ENCODE results near the gene LAIR2. TPM values are rescaled to one million over a fixed set of nuclear protein-coding genes. Genes with fewer than 3 reads are reported as not detected.

The LAIR2 gene
- total RNA-seq, 1 experiment from 2014 or later, result not detected

GRCh38 chr19:54552913-54553310 is 50.3 kb downstream of the LAIR2 start:
- no TSS peak for BruUV-seq (replicated peaks)
- H3K9me2 ChIP-seq (ENCODE audit: insufficient read depth), result no peaks in the 10 kb centered on the region
- CTCF ChIA-PET, result no interaction called here
- no peaks in the 10 kb centered on the region for H3K9me3 ChIP-seq (ENCODE audit: control insufficient read depth in 1 of 2, insufficient read depth in 1 of 2, low read depth in 1 of 2, low read length in 2 of 2)
- H2AFZ ChIP-seq (ENCODE audit: low read depth, low read length, poor library complexity, severe bottlenecking), result no peak overlapping the region
- intact Hi-C loops (cut with micrococcal nuclease), result no loop called here
- DNase-seq (ENCODE audit: low read depth, low spot score), result no peak
- H3K4me1 ChIP-seq (ENCODE audit: control insufficient read depth in 1 of 2, insufficient read depth in 2 of 2, low read length in 2 of 2), result no peaks in the 10 kb centered on the region
- H3K36me3 ChIP-seq (ENCODE audit: control insufficient read depth in 1 of 2, insufficient read depth in 2 of 2, low read length in 2 of 2), result no peaks in the 10 kb centered on the region
- TF ChIP-seq SP1 (IDR thresholded peaks at IDR 0.05; ENCODE audit: low read depth) (no peak), CTCF (IDR thresholded peaks at IDR 0.05 in 2 of 3, conservative IDR thresholded peaks at IDR 0.05 in 1 of 3; ENCODE audit: borderline replicate concordance in 1 of 3, insufficient read depth in 1 of 3, low read depth in 2 of 3, low read length in 2 of 3) (no peak), CBX3 (IDR thresholded peaks at IDR 0.05; ENCODE audit: low read depth) (no peak), ZBTB33 (IDR thresholded peaks at IDR 0.05; ENCODE audit: extremely low read depth, insufficient replicate concordance, low read length) (no peak), CEBPB (IDR thresholded peaks at IDR 0.05; ENCODE audit: low read depth) (no peak), FOSL1 (IDR thresholded peaks at IDR 0.05; ENCODE audit: low read depth) (no peak), EZH2phosphoT487 (IDR thresholded peaks at IDR 0.05; ENCODE audit: borderline replicate concordance) (no peak), RAD21 (IDR thresholded peaks at IDR 0.05; ENCODE audit: low read depth) (no peak), ELF1 (IDR thresholded peaks at IDR 0.05; ENCODE audit: borderline replicate concordance, low read depth) (no peak), YY1 (IDR thresholded peaks at IDR 0.05; ENCODE audit: extremely low read depth, insufficient replicate concordance, low read depth, low read length) (no peak), MAX (IDR thresholded peaks at IDR 0.05) (no peak)
- H3K79me2 ChIP-seq (ENCODE audit: insufficient read depth, low read length), result no peaks in the 10 kb centered on the region
- RAD21 ChIA-PET (ENCODE audit: low non-redundant PET in 1 of 2, low total read pairs in 2 of 2, uncharacterized antibody in 2 of 2, unreplicated experiment in 2 of 2), result no interaction called here
- H3K4me3 ChIP-seq (replicated peaks in 1 of 2; ENCODE audit: low read depth in 1 of 2, low read length in 2 of 2), result no peak overlapping the region
- POLR2A ChIA-PET, result no interaction called here
- no peak overlapping the region for H3K9ac ChIP-seq (ENCODE audit: low read length)
- peaks cover 11% of the 10 kb centered on the region for H3K27me3 ChIP-seq (ENCODE audit: insufficient read depth, low read length)
- H3K4me2 ChIP-seq (ENCODE audit: low read length), result no peak overlapping the region
- no peak for ATAC-seq
- no peaks in the 10 kb centered on the region for H4K20me1 ChIP-seq (ENCODE audit: insufficient read depth)
- H3K27ac ChIP-seq (ENCODE audit: low read depth, low read length), result no peak overlapping the region

Measured in HCT116 (cell line).